HepG2 (cell line): ENCODE measurements around the gene KCNA3. TPM values are rescaled to one million over a fixed set of nuclear protein-coding genes. Genes with fewer than 3 reads are reported as not detected.

ENCODE experiments used
- ATAC-seq: fragments of 200-7000 bp; cut with Tn5 transposase; 3 replicates; pipeline ENCODE4 v1.9.1; 2020; ENCODE audit warnings: mild to moderate bottlenecking, moderate library complexity
- BruUV-seq: library from RNA; stranded (reverse); fragments of 400-500 nt; replicated peaks from 2 replicates; lab custom pipeline; 2021; lab: Mats Ljungman, UMichigan
- CTCF ChIA-PET: fragments of 300-600 bp; formaldehyde crosslinking; extraction: SDS; loops from one replicate; lab custom pipeline; 2021; ENCODE audit warnings: low total read pairs, inconsistent platforms, low intra/inter-chr PET ratio; lab: Yijun Ruan, JAX
- POLR2A ChIA-PET: fragments of 350-600 bp; sonication (Branson Sonifier 250); formaldehyde crosslinking; loops from one replicate; lab custom pipeline; 2020; ENCODE audit warnings: antibody characterized with exemption, inconsistent platforms; lab: Yijun Ruan, JAX
- DNase-seq: peaks from one replicate; pipeline ENCODE4 v3.0.0-alpha.2; 2015; ENCODE audit warnings: low spot score
- FAIRE-seq: peaks from 3 replicates; lab custom pipeline; 2011; peaks lifted over from hg19 to GRCh38; lab: Jason Lieb, UNC
- H2AFZ ChIP-seq: one replicate; pipeline ENCODE4 v1.6.1; 2011; ENCODE audit warnings: low read length, inconsistent platforms
- H3K27ac ChIP-seq: fragments of 300-600 bp; 3 replicates; pipeline ENCODE4 v1.8.0; 2011; ENCODE audit warnings: mixed run types, mild to moderate bottlenecking, mixed read lengths, low read length, inconsistent platforms; ENCODE audit not compliant: insufficient read depth; ENCODE audit errors: extremely low read length
- H3K27me3 ChIP-seq, 2 experiments: fragments of 200-600 bp in 1 of 2; 2 replicates in 1 of 2; 3 replicates in 1 of 2; pipeline versions ENCODE4 v1.6.0 to v1.8.0; 2011; ENCODE audit warnings: low read length in 2 of 2, mild to moderate bottlenecking in 2 of 2, moderate library complexity in 2 of 2, inconsistent platforms in 1 of 2; ENCODE audit not compliant: insufficient read depth in 2 of 2, control insufficient read depth in 1 of 2
- H3K36me3 ChIP-seq, 2 experiments: fragments of 200-600 bp in 1 of 2; replicated peaks in 1 of 2; 2 replicates in 1 of 2; 3 replicates in 1 of 2; pipeline versions ENCODE4 v1.5.1 to v1.8.0; 2011; ENCODE audit warnings: low read length in 2 of 2, inconsistent platforms in 1 of 2; ENCODE audit not compliant: insufficient read depth in 2 of 2, control insufficient read depth in 1 of 2
- H3K4me1 ChIP-seq: 2 replicates; pipeline ENCODE4 v1.5.1; 2012; ENCODE audit warnings: low read length, inconsistent platforms; ENCODE audit not compliant: insufficient read depth
- H3K4me2 ChIP-seq: 2 replicates; pipeline ENCODE4 v1.6.0; 2011; ENCODE audit warnings: low read depth, low read length, inconsistent platforms
- H3K4me3 ChIP-seq, 3 experiments: fragments of 200-600 bp in 1 of 3; sonication (generic), shearing (Covaris generic) in 1 of 3; replicated peaks in 1 of 3; 2 replicates each; pipeline ENCODE4 v1.5.1; 2011 to 2016; ENCODE audit warnings: low read length in 3 of 3, inconsistent platforms in 2 of 3, low read depth in 2 of 3, mild to moderate bottlenecking in 2 of 3, control low read depth in 1 of 3, mixed read lengths in 1 of 3; ENCODE audit not compliant: insufficient read depth in 1 of 3
- H3K79me2 ChIP-seq: one replicate; pipeline ENCODE4 v1.6.1; 2011; ENCODE audit warnings: low read length, inconsistent platforms; ENCODE audit not compliant: insufficient read depth
- H3K9ac ChIP-seq: 2 replicates; pipeline ENCODE4 v1.6.0; 2011; ENCODE audit warnings: mild to moderate bottlenecking, low read depth, low read length, inconsistent platforms; ENCODE audit not compliant: insufficient read depth
- H3K9me3 ChIP-seq: 2 replicates; pipeline ENCODE4 v1.5.1; 2012; ENCODE audit warnings: mild to moderate bottlenecking, low read length
- H4K20me1 ChIP-seq: 2 replicates; pipeline ENCODE4 v1.6.0; 2011; ENCODE audit warnings: inconsistent platforms, mild to moderate bottlenecking, low read length, moderate library complexity; ENCODE audit not compliant: insufficient read depth
- FLYWCH1 ChIP-seq: sonication (generic); formaldehyde crosslinking; IDR thresholded peaks from 2 replicates; pipeline ENCODE4 v1.8.1; 2023; ENCODE audit warnings: mild to moderate bottlenecking, missing genetic modification reagents
- HNRNPL ChIP-seq: fragments of 200-400 bp; formaldehyde crosslinking; IDR thresholded peaks from 2 replicates; pipeline ENCODE4 v1.6.1; 2017; ENCODE audit warnings: mild to moderate bottlenecking, low read depth, low read length
- NR1H2 ChIP-seq: sonication (generic); formaldehyde crosslinking; IDR thresholded peaks from 2 replicates; pipeline ENCODE4 v1.8.1; 2022; ENCODE audit warnings: low read depth, missing genetic modification reagents, borderline replicate concordance
- NR2F6 ChIP-seq, 2 experiments: IDR thresholded peaks; 2 replicates each; pipeline ENCODE4 v1.6.1; 2016; ENCODE audit warnings: antibody characterized with exemption in 1 of 2, mild to moderate bottlenecking in 1 of 2
- PREB ChIP-seq: sonication (generic); formaldehyde crosslinking; IDR thresholded peaks from 2 replicates; pipeline ENCODE4 v1.4.0; 2020; ENCODE audit warnings: missing genetic modification reagents
- ZFAT ChIP-seq: sonication (generic); formaldehyde crosslinking; conservative IDR thresholded peaks from 2 replicates; pipeline ENCODE4 v1.8.1; 2023; ENCODE audit warnings: missing genetic modification reagents, inconsistent platforms
- ZFP91 ChIP-seq: sonication (generic); formaldehyde crosslinking; IDR thresholded peaks from 2 replicates; pipeline ENCODE4 v1.9.0; 2022; ENCODE audit warnings: missing genetic modification reagents, mild to moderate bottlenecking, borderline replicate concordance
- ZNF597 ChIP-seq: sonication (generic); formaldehyde crosslinking; IDR thresholded peaks from 2 replicates; pipeline ENCODE4 v1.5.0; 2020; ENCODE audit warnings: missing genetic modification reagents
- ZSCAN29 ChIP-seq: sonication (generic); formaldehyde crosslinking; conservative IDR thresholded peaks from 2 replicates; pipeline ENCODE4 v1.4.0; 2020; ENCODE audit warnings: mild to moderate bottlenecking, missing genetic modification reagents
- WGBS: methylation state at CpG from one replicate; pipeline ENCODE4 v1.1.6; 2017; ENCODE audit warnings: low lambda C conversion rate; 5-methylcytosine and 5-hydroxymethylcytosine counted together
- in situ Hi-C: cut with HindIII; loops from 2 replicates; pipeline ENCODE4 v1.10.0; 2017; ENCODE audit warnings: low pct_unique_long_range_greater_than_20kb; ENCODE audit not compliant: extremely low pct_ligation_motif_present
- intact Hi-C: fragments of 100-400 bp; cut with micrococcal nuclease; formaldehyde crosslinking; loops from one replicate; pipeline ENCODE4 v1.10.0; 2022; ENCODE audit not compliant: unreplicated experiment
- polyA plus RNA-seq, 8 experiments: library from polyadenylated mRNA; depleted of rRNA in 3 of 8; stranded (reverse) in 7 of 8; unstranded in 1 of 8; fragments of >200 nt; fragmentation: Illumina TruSeq in 4 of 8; extraction: Trizol in 4 of 8; gene quantifications; 2 replicates each; pipeline versions ENCODE4 v1.2.1 to v1.2.3, GENCODE V29; 2011 to 2016; ENCODE audit warnings: low read depth in 4 of 8, missing spikeins in 1 of 8, mixed read lengths in 1 of 8; ENCODE audit not compliant: insufficient read depth in 1 of 8
- total RNA-seq, 5 experiments: library from RNA; depleted of rRNA; stranded (reverse); fragments of >200 nt; fragmentation: Illumina TruSeq; extraction: Trizol; gene quantifications; 2 replicates each; pipeline ENCODE4 v1.2.3, GENCODE V29; 2016; ENCODE audit warnings: low read depth in 1 of 5

KCNA3 gene
- total and polyA plus RNA-seq, 2 of the 13 experiments (the other 11 are each of a cell fraction or from before 2014, with no cell fraction given): not detected

GRCh38 chr1:110628323-110629105 lies 46.2 kb downstream of the KCNA3 start:
- Histone ChIP-seq H3K27me3 (no peaks in the 10 kb centered on the region; a peak in 1 of 5 replicates), H3K36me3 (no peaks in the 10 kb centered on the region), H3K9me3 (no peaks in the 10 kb centered on the region), H3K27ac (no peak overlapping the region), H3K4me1 (no peaks in the 10 kb centered on the region), H3K4me3 (no peak overlapping the region), H3K9ac (no peak overlapping the region), H2AFZ (no peak overlapping the region), H3K4me2 (no peak overlapping the region), H4K20me1 (no peaks in the 10 kb centered on the region), H3K79me2 (no peaks in the 10 kb centered on the region)
- ATAC-seq (no peak), FAIRE-seq (no peak), DNase-seq (no peak)
- intact Hi-C loops: no loop called here
- in situ Hi-C loops: no loop called here
- no TSS peak for BruUV-seq
- no peak for TF ChIP-seq NR2F6 (IDR thresholded peaks at IDR 0.05)
- TF ChIP-seq NR2F6 (CRISPR knock-in tag; IDR thresholded peaks at IDR 0.05): no peak
- no peak for TF ChIP-seq ZNF597
- TF ChIP-seq PREB (CRISPR knock-in tag): no peak
- ChIA-PET CTCF (no interaction called here), POLR2A (no interaction called here)
- 13% methylated on average over 5 of the region's 6 CpGs for WGBS

GRCh38 chr1:110627764-110628163 lies 47.0 kb downstream of the KCNA3 start:
- intact Hi-C loops: no loop called here
- H3K36me3 ChIP-seq: no peaks in the 10 kb centered on the region
- H3K79me2 ChIP-seq: no peaks in the 10 kb centered on the region
- H3K27ac ChIP-seq: no peak overlapping the region
- no peaks in the 10 kb centered on the region; a peak in 1 of 5 replicates for H3K27me3 ChIP-seq
- H3K9me3 ChIP-seq: no peaks in the 10 kb centered on the region
- no peak overlapping the region for H3K9ac ChIP-seq
- no peak overlapping the region for H2AFZ ChIP-seq
- DNase-seq (no peak), ATAC-seq (no peak), FAIRE-seq (no peak)
- ChIA-PET CTCF (no interaction called here), POLR2A (no interaction called here)
- H3K4me2 ChIP-seq: no peak overlapping the region
- BruUV-seq: no TSS peak
- no peak overlapping the region for H3K4me3 ChIP-seq
- 0% methylated on average over 2 of the region's 2 CpGs for WGBS
- H4K20me1 ChIP-seq: no peaks in the 10 kb centered on the region
- H3K4me1 ChIP-seq: no peaks in the 10 kb centered on the region
- in situ Hi-C loops: no loop called here
- no peak for TF ChIP-seq FLYWCH1 (CRISPR knock-in tag)
- TF ChIP-seq NR1H2: no peak
- no peak for TF ChIP-seq ZFAT
- TF ChIP-seq ZFP91: no peak
- TF ChIP-seq ZSCAN29: no peak
- no peak for TF ChIP-seq HNRNPL
